NB4 (cell line): Measurements from ENCODE around the gene NRL.
"Not testable (repeated sequence)": the region's sequence is repeated elsewhere in the genome, so short reads cannot be mapped to it uniquely, and the experiment has no call there.

Experiments used
- DNase-seq: peaks from one replicate; pipeline ENCODE4 v3.0.0; 2010; ENCODE audit warnings: low read depth
- H3K4me3 ChIP-seq: one replicate; pipeline ENCODE4 v1.5.1; 2011; ENCODE audit warnings: mild to moderate bottlenecking, low read depth, low read length, moderate library complexity
- MYC ChIP-seq: IDR thresholded peaks from 2 replicates; pipeline ENCODE4 v1.6.1; 2011; ENCODE audit warnings: low read depth, low read length
- POLR2A ChIP-seq: IDR thresholded peaks from 2 replicates; pipeline ENCODE4 v1.6.1; 2011; ENCODE audit warnings: mild to moderate bottlenecking; ENCODE audit not compliant: insufficient read length; ENCODE audit errors: extremely low read depth
- TF ChIP-seq, protein P1 (sequence below): IDR thresholded peaks from one replicate; pipeline ENCODE4 v1.5.1; 2012; ENCODE audit warnings: low read depth, low read length
- TF ChIP-seq, protein P2 (sequence below): IDR thresholded peaks from 2 replicates; pipeline ENCODE4 v1.6.1; 2011; ENCODE audit warnings: low read depth, low read length

NRL gene

DNA sequence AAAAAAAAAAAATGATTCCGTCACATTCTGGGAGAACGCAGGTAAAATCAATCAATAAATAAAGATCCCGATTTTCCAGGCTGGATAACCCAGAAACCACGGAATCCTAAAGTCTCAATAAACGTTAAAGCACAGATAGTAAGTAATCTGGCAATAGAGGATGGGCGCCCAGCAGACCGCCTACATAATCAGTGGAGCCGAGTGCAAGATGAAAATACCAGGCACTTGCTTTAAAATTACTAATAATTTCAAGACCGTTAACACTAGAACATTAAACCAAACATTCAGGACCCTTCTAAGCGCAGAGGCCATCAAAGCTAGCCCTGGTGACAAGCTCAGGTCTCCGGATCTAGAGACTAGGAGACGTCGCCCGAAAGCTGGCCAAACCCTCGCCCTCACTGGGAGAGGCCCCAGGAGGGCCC is 1.4 kb downstream of the NRL start:
- TF ChIP-seq, protein P1, sequence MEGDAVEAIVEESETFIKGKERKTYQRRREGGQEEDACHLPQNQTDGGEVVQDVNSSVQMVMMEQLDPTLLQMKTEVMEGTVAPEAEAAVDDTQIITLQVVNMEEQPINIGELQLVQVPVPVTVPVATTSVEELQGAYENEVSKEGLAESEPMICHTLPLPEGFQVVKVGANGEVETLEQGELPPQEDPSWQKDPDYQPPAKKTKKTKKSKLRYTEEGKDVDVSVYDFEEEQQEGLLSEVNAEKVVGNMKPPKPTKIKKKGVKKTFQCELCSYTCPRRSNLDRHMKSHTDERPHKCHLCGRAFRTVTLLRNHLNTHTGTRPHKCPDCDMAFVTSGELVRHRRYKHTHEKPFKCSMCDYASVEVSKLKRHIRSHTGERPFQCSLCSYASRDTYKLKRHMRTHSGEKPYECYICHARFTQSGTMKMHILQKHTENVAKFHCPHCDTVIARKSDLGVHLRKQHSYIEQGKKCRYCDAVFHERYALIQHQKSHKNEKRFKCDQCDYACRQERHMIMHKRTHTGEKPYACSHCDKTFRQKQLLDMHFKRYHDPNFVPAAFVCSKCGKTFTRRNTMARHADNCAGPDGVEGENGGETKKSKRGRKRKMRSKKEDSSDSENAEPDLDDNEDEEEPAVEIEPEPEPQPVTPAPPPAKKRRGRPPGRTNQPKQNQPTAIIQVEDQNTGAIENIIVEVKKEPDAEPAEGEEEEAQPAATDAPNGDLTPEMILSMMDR: no peak
- TF ChIP-seq MYC (no peak), POLR2A (no peak)
- TF ChIP-seq, protein P2, sequence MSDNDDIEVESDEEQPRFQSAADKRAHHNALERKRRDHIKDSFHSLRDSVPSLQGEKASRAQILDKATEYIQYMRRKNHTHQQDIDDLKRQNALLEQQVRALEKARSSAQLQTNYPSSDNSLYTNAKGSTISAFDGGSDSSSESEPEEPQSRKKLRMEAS: no peak

DNA sequence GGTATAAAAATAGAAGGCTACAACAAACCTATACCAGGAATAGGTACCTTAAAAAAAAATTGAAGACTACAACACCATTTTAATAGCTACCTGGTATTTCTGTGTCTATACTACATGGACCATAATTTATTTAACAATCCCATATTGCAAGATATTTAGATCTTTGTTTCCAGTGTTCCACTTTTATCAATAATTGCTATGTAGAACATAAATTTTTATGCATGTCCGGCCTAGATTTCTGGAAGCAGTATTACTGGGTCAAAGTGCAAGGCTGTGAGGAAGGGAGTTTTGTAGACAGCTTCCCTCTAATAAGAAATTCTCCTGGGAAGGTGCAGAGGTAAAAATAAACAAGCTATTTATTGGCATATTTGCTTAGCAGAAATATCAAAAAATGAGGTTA is 4.2 kb downstream of the NRL start:
- DNase-seq: no peak
- TF ChIP-seq, protein P1: no peak
- TF ChIP-seq, protein P2: no peak
- no peak for TF ChIP-seq POLR2A
- TF ChIP-seq MYC: no peak
- H3K4me3 ChIP-seq: no peak overlapping the region

More for the DNA sequence above, 1.4 kb downstream of the NRL start:
- peak overlapping the region; percentile 87 for H3K4me3 ChIP-seq
- DNase-seq: no peak

DNA sequence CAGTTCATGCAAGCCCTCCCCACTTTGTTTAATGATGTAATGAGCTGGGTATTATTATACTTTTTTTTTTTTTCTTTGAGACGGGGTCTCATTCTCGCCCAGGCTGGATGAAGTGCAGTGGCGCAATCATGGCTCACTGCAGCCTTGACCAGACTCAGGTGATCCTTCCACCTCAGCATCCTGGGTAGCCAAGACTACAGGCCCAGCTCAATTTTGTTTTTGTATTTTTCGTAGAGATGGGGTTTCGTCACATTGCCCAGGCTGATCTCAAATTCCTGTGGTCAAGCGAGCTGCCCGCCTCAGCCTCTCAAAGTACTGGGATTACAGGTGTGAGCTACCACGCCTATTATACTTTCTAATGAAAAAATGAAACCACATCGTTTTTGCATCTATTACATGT is 4.7 kb downstream of the NRL start:
- no peak for DNase-seq
- H3K4me3 ChIP-seq: no peak overlapping the region
- TF ChIP-seq, protein P2: no peak
- TF ChIP-seq MYC (no peak), POLR2A (no peak)
- TF ChIP-seq, protein P1: no peak

DNA sequence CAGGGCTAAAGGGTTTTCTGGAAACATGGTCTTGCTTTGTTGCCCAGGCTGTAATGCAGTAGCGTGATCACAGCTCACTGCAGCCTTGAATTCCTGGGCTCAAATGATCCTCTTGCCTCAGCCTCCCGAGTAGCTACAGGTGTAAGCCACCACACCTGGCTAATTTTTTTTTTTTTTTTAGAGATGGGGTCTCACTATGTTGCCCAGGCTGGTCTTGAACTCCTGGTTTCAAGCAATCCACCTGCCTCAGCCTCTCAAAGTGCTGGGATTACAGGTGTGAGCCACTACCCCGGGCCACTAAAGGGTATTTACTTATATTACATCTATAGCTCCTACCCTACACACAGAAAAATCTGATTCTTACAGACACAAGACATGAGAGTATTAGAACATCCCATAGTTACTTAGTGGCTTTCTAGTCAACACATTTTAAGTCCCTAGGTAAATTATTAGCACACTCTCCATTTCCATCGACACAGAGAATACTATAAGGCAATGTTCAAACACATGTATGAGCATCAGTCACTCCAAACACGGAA is 6.3 kb downstream of the NRL start:
- no peak overlapping the region for H3K4me3 ChIP-seq
- TF ChIP-seq, protein P1: no peak
- no peak for TF ChIP-seq POLR2A
- no peak for DNase-seq

DNA sequence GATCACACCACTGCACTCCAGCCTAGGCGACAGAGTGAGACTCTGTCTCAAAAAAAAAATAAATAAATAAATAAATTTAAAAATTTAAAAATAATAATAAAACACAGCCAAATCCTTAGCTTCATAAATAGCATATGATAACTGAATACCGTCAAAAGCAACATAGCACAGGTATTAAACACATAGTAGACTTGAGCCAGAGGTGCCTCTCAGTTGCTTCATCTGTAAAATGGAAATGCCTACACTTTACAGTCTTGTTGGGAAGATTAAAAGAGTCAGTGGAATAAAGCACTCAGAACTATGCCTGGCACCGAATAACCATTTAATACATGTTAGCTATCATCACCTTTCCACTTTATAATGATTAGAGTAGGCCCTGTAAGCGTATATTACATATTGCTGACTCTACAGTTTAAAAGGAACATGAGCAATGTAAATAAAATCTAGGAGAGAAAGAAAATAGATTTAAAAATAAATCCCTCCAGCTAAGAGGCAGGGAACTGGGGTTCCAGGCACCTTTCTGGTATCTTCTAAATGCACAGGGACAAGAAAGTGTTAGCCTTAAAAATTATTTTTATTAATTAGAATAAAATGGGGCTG is 8.0 kb downstream of the NRL start:
- TF ChIP-seq, protein P2: no peak
- TF ChIP-seq POLR2A: no peak
- TF ChIP-seq, protein P1: no peak
- TF ChIP-seq MYC: no peak
- DNase-seq: no peak
- H3K4me3 ChIP-seq: no peak overlapping the region

DNA sequence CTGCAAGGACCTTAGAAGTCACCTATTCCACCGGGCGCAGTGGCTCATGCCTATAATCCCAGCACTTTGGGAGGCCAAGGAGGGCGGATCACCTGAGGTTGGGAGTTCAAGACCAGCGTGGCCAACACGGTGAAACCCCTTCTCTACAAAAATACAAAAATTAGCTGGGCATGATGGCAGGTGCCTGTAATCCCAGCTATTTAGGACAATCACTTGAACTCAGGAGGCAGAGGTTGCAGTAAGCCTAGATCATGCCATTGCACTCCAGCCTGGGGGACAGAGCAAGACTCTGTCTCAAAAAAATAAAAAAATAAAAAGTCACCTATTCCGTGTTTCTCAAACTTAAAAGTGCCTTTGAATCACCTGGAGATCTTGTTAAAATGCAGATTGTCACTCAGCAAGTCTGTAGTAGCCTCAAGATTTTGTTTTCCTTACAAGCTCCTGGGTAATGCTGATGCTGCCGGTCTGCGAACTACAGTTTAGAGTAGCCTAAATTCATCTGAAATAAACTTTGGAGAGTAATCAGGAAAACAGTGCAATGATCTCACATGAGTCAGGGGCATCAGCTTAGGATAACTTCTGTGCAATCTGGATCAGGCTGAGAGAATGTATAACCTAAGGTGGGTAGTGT is 9.0 kb downstream of the NRL start:
- not testable (repeated sequence) for DNase-seq, H3K4me3 ChIP-seq
